Ishikawa (cell line): ENCODE measurements around the gene KHDRBS2.

ENCODE experiments used
- CEBPB ChIP-seq: IDR thresholded peaks from 2 replicates; pipeline ENCODE4 v1.6.1; 2012
- CREB1 ChIP-seq: IDR thresholded peaks from 2 replicates; pipeline ENCODE4 v1.6.1; 2012; ENCODE audit warnings: low read depth
- EGR1 ChIP-seq: IDR thresholded peaks from 2 replicates; pipeline ENCODE4 v1.6.1; 2012
- EP300 ChIP-seq: IDR thresholded peaks from 2 replicates; pipeline ENCODE4 v1.6.1; 2012; ENCODE audit warnings: borderline replicate concordance
- FOXM1 ChIP-seq: IDR thresholded peaks from 2 replicates; pipeline ENCODE4 v1.6.1; 2012; ENCODE audit warnings: low read depth, borderline replicate concordance
- NFIC ChIP-seq: IDR thresholded peaks from 2 replicates; pipeline ENCODE4 v1.6.1; 2012
- RAD21 ChIP-seq: IDR thresholded peaks from 2 replicates; pipeline ENCODE4 v1.6.1; 2012; ENCODE audit warnings: low read depth
- TAF1 ChIP-seq: IDR thresholded peaks from 2 replicates; pipeline ENCODE4 v1.6.1; 2012; ENCODE audit warnings: low read depth, mild to moderate bottlenecking
- TCF12 ChIP-seq: IDR thresholded peaks from 2 replicates; pipeline ENCODE4 v1.6.1; 2012; ENCODE audit warnings: low read depth
- TEAD4 ChIP-seq: IDR thresholded peaks from 2 replicates; pipeline ENCODE4 v1.6.1; 2012
- YY1 ChIP-seq: IDR thresholded peaks from 2 replicates; pipeline ENCODE4 v1.6.1; 2012; ENCODE audit warnings: low read depth
- ZBTB7A ChIP-seq: IDR thresholded peaks from 2 replicates; pipeline ENCODE4 v1.6.1; 2012; ENCODE audit warnings: low read depth
- TF ChIP-seq, protein P1 (sequence below): IDR thresholded peaks from 2 replicates; pipeline ENCODE4 v1.6.1; 2012; ENCODE audit warnings: low read depth, mild to moderate bottlenecking
- TF ChIP-seq, protein P2 (sequence below): IDR thresholded peaks from 2 replicates; pipeline ENCODE4 v1.6.1; 2012
- TF ChIP-seq, protein P3 (sequence below): IDR thresholded peaks from 2 replicates; pipeline ENCODE4 v1.6.1; 2012

The KHDRBS2 gene

DNA sequence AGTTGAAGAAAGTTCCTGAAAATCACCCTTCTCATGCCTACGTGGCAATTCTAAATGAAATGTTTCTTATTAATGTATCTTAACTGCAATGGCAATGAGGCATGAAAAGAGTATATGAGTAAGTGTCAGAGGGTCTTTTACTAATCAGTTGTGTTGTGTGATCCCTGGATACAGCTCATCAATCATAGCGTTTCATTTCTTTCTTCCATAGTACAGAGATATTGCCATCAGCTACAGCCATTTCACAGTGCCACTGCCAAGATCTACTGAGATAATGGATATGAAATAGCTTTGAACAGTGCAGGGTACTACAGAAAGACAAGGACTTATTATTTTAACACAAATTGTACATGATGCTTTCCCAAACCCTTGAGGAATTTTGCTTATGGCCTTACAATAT, 450.8 kb downstream of the KHDRBS2 start:
- TF ChIP-seq TEAD4 (no peak), RAD21 (no peak), FOXM1 (no peak), YY1 (no peak), TCF12 (no peak), ZBTB7A (no peak), TAF1 (no peak), EGR1 (no peak), EP300 (no peak), CREB1 (no peak), NFIC (no peak), CEBPB (no peak)
- TF ChIP-seq, protein P1, sequence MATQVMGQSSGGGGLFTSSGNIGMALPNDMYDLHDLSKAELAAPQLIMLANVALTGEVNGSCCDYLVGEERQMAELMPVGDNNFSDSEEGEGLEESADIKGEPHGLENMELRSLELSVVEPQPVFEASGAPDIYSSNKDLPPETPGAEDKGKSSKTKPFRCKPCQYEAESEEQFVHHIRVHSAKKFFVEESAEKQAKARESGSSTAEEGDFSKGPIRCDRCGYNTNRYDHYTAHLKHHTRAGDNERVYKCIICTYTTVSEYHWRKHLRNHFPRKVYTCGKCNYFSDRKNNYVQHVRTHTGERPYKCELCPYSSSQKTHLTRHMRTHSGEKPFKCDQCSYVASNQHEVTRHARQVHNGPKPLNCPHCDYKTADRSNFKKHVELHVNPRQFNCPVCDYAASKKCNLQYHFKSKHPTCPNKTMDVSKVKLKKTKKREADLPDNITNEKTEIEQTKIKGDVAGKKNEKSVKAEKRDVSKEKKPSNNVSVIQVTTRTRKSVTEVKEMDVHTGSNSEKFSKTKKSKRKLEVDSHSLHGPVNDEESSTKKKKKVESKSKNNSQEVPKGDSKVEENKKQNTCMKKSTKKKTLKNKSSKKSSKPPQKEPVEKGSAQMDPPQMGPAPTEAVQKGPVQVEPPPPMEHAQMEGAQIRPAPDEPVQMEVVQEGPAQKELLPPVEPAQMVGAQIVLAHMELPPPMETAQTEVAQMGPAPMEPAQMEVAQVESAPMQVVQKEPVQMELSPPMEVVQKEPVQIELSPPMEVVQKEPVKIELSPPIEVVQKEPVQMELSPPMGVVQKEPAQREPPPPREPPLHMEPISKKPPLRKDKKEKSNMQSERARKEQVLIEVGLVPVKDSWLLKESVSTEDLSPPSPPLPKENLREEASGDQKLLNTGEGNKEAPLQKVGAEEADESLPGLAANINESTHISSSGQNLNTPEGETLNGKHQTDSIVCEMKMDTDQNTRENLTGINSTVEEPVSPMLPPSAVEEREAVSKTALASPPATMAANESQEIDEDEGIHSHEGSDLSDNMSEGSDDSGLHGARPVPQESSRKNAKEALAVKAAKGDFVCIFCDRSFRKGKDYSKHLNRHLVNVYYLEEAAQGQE = no peak
- TF ChIP-seq, protein P2, sequence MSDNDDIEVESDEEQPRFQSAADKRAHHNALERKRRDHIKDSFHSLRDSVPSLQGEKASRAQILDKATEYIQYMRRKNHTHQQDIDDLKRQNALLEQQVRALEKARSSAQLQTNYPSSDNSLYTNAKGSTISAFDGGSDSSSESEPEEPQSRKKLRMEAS = no peak
- TF ChIP-seq, protein P3, sequence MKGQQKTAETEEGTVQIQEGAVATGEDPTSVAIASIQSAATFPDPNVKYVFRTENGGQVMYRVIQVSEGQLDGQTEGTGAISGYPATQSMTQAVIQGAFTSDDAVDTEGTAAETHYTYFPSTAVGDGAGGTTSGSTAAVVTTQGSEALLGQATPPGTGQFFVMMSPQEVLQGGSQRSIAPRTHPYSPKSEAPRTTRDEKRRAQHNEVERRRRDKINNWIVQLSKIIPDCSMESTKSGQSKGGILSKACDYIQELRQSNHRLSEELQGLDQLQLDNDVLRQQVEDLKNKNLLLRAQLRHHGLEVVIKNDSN = no peak

DNA sequence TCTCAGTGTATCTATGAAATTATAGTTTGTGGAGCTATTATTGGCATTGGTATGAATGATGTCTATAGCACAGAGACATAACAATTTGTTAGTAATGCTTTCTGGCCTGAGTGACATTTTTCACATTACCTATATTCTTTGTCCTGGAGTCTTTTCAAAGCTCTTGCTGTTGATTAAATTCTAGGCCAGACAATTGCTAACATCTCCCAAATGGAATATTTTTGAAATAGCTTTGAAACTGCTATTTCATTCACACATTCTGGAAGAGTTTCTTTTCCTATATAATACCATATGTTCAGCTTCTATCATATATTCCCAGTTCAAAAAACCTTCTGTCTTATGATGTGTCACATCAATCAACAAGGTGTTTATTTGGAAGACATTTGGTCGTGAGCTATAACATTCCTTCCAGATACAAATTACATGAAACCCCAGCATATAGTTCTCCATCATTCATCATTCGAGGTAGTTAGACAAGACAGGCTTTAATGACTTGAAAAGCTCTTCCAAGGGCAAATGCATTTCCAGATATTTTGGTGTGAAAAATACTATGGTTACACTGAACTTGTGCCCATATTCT, 452.8 kb downstream of the KHDRBS2 start:
- TF ChIP-seq CEBPB (no peak), TCF12 (no peak), TAF1 (no peak), YY1 (no peak), RAD21 (no peak), FOXM1 (no peak), EGR1 (no peak), TEAD4 (no peak), ZBTB7A (no peak), CREB1 (no peak), NFIC (no peak), EP300 (no peak)
- TF ChIP-seq, protein P2 = no peak
- TF ChIP-seq, protein P3 = no peak
- TF ChIP-seq, protein P1 = no peak

DNA sequence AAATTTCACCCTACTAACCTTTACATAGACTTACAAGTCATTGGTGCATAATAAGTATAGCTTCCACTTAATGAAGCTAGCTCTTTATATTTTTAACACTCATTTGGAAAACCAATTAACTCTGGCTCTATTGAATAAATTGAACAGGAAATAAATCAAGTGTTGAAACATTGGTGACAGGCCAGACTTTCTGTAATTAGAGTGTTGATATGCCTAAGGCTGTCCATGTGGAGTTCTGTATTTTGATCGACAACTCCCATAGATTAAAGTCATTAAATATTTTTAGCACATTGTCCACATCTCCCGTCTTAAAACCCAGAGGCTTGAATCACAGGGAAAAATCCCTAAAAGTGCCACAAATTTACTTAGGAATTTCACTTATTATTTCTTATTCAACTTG, 468.3 kb downstream of the KHDRBS2 start:
- TF ChIP-seq, protein P2 = no peak
- no peak for TF ChIP-seq CEBPB
- no peak for TF ChIP-seq TEAD4
- TF ChIP-seq EP300 = no peak

DNA sequence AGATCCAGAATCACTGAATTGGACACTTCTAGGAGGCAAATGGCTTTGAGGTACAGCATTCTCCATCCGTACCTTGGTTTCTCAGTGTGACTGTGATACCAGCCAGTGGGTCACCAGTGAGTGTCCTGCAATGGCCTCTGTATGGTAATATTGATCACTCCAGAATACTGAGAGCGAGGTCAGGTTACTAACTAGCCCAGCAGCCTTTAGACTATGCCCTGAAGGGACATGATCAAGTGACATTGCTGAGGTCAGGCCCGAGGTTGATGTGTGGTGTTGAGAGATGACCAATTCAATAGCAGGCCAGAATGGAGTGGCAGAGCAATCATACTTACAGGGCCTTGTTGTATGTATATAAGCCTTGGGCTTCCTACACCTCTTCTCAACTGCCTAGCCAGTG, 476.0 kb downstream of the KHDRBS2 start:
- TF ChIP-seq EP300 (no peak), CREB1 (no peak), ZBTB7A (no peak), TEAD4 (no peak), RAD21 (no peak)
- TF ChIP-seq, protein P3 = no peak
- TF ChIP-seq, protein P1 = no peak
